ENCODE results near the gene CDK3. TPM values are rescaled to one million over a fixed set of nuclear protein-coding genes. Genes with fewer than 3 reads are reported as not detected.

The CDK3 gene
- total RNA-seq, 1 experiment from 2014 or later = 11.7 TPM

GRCh38 chr17:76009969-76010661 is 9.5 kb downstream of the CDK3 start:
- no peaks in the 10 kb centered on the region for H3K79me2 ChIP-seq (ENCODE audit: insufficient read depth, low read length)
- H2BK12ac ChIP-seq (ENCODE audit: insufficient read length, low read depth, low read length) = no peak overlapping the region
- Mint-ChIP-seq H3K27me3 (ENCODE audit: low read depth) (peaks cover 4% of the 10 kb centered on the region), H3K9me3 (peaks cover 0 to 2% of the 10 kb centered on the region in 2 experiments; a peak in 3 of 5 replicates), H3K4me1 (peaks cover 5 to 10% of the 10 kb centered on the region in 2 experiments), H3K36me3 (ENCODE audit: insufficient read depth in 1 of 3, low read depth in 3 of 3) (peaks cover 2 to 9% (median 8%) of the 10 kb centered on the region in 3 experiments; a peak in 3 of 7 replicates), H3K4me3 (no peak overlapping the region; a peak in 1 of 5 replicates), H3K27ac (no peak overlapping the region)
- no peak overlapping the region for H4K5ac ChIP-seq (ENCODE audit: insufficient read length, low read depth, low read length)
- H2AK5ac ChIP-seq (ENCODE audit: insufficient read length, low read length) = no peak overlapping the region
- WGBS (ENCODE audit: extremely low coverage, insufficient read length, low lambda C conversion rate) = no CpG with 5 or more reads among the region's 21 CpGs
- no peak overlapping the region for H3K4ac ChIP-seq (ENCODE audit: low read depth, low read length)
- no peak overlapping the region for H4K8ac ChIP-seq (replicated peaks; ENCODE audit: insufficient read length, low read depth, low read length)
- no peak overlapping the region for H2BK120ac ChIP-seq (ENCODE audit: low read depth, low read length, poor library complexity, severe bottlenecking)
- H3T11ph ChIP-seq (ENCODE audit: low read length) = no peak overlapping the region
- no peak overlapping the region for H2BK20ac ChIP-seq (ENCODE audit: low read depth, low read length, poor library complexity, severe bottlenecking)
- H2AFZ ChIP-seq (ENCODE audit: low read length) = no peak overlapping the region
- no peak overlapping the region for H3K18ac ChIP-seq (ENCODE audit: insufficient read length, low read depth, low read length)
- no peaks in the 10 kb centered on the region for H3K4me1 ChIP-seq (ENCODE audit: insufficient read depth, low read length)
- H3K27me3 ChIP-seq (ENCODE audit: insufficient read depth, low read length) = no peaks in the 10 kb centered on the region
- H3K79me1 ChIP-seq (ENCODE audit: insufficient read depth, low read depth, low read length, poor library complexity, severe bottlenecking) = no peaks in the 10 kb centered on the region
- no peaks in the 10 kb centered on the region for H3K23me2 ChIP-seq (ENCODE audit: insufficient read length, low read depth, low read length, poor library complexity, severe bottlenecking)
- no peaks in the 10 kb centered on the region for H3K9me3 ChIP-seq (ENCODE audit: control insufficient read depth, low read depth, low read length)
- no peaks in the 10 kb centered on the region for H4K20me1 ChIP-seq (ENCODE audit: control insufficient read depth, insufficient read depth, insufficient read length)
- no peak overlapping the region for H3K14ac ChIP-seq (ENCODE audit: insufficient read depth, low read length)
- no peak overlapping the region for H4K91ac ChIP-seq (ENCODE audit: insufficient read length, low read depth, low read length)
- no peak overlapping the region for H3K23ac ChIP-seq (ENCODE audit: insufficient read length, low read depth, low read length)
- no peak overlapping the region for H3K9ac ChIP-seq (ENCODE audit: extremely low read depth, insufficient read length, low read length)
- no peak overlapping the region for H2BK5ac ChIP-seq (ENCODE audit: insufficient read length, low read length)
- H3K27ac ChIP-seq (ENCODE audit: insufficient read length, low read depth, low read length) = no peak overlapping the region
- no peak for TF ChIP-seq CTCF (conservative IDR thresholded peaks at IDR 0.05)
- no peak for DNase-seq
- no peak overlapping the region for H3K56ac ChIP-seq (ENCODE audit: insufficient read length, low read depth, low read length)
- H3K4me2 ChIP-seq (ENCODE audit: insufficient read depth, insufficient read length, low read length) = no peak overlapping the region
- H2BK15ac ChIP-seq (ENCODE audit: low read depth, low read length) = no peak overlapping the region

Measured in H9 (cell line).